ENCODE results near the gene MAGI2. TPM values are rescaled to one million over a fixed set of nuclear protein-coding genes. Genes with fewer than 3 reads are reported as not detected.

Gene MAGI2
- polyA plus RNA-seq, 3 donors, result 0.03 to 0.11 TPM; not detected in 1

DNA sequence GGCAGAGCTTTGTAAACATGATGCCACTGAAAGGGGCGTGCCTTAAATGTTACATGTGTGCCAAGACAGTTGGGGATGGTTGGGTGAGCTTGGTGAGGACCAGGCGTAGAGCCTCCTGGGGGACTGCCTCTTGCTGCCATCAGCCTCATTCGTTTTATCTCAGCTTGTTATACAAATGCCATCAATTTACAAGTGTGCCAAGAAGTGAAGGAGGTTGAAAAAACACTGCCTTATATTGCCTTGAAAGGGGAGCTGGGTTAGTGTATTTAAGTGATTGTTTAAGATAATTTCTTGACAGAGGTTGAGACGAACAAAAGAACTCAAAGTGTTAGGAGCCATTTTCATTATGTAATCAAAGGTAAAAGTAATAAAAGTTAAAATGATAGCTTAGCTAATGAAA, 1300.2 kb downstream of the MAGI2 start:
- intact Hi-C loops (cut with micrococcal nuclease), result no loop called here
- H3K9me3 ChIP-seq (replicated peaks in 1 of 2; ENCODE audit: control insufficient read depth in 1 of 2, insufficient read depth in 1 of 2, low read length in 2 of 2), result no peaks in the 10 kb centered on the region
- no peak for DNase-seq
- no peaks in the 10 kb centered on the region for H4K20me1 ChIP-seq (ENCODE audit: insufficient read depth, low read length)
- Mint-ChIP-seq H3K27ac (no peak overlapping the region), H3K4me3 (no peak overlapping the region), H3K9me3 (peaks cover 0 to 8% (median 0%) of the 10 kb centered on the region in 7 donors), H3K27me3 (ENCODE audit: low read depth in 3 of 3) (peaks cover 0 to 2% (median 0%) of the 10 kb centered on the region in 3 donors), H3K36me3 (no peaks in the 10 kb centered on the region), H3K4me1 (no peaks in the 10 kb centered on the region)
- H3K79me2 ChIP-seq (ENCODE audit: insufficient read depth, low read length), result no peaks in the 10 kb centered on the region
- no peaks in the 10 kb centered on the region for H3K36me3 ChIP-seq (replicated peaks in 1 of 2; ENCODE audit: control insufficient read depth in 1 of 2, insufficient read depth in 2 of 2, low read length in 2 of 2)
- no peak overlapping the region for H2AFZ ChIP-seq (ENCODE audit: insufficient read depth, low read depth, low read length, poor library complexity, severe bottlenecking)
- H3K9ac ChIP-seq (ENCODE audit: insufficient read depth, low read length, poor library complexity, severe bottlenecking), result no peak overlapping the region
- H3K4me2 ChIP-seq (replicated peaks; ENCODE audit: extremely low read depth, low read length, poor library complexity, severe bottlenecking), result no peak overlapping the region
- H3K27me3 ChIP-seq (ENCODE audit: control insufficient read depth in 2 of 2, insufficient read depth in 2 of 2, low read length in 2 of 2), result no peaks in the 10 kb centered on the region
- H3K27ac ChIP-seq (ENCODE audit: low read depth in 1 of 2, low read length in 2 of 2), result no peak overlapping the region
- H3K4me3 ChIP-seq (replicated peaks in 1 of 3; ENCODE audit: low read depth in 2 of 3, low read length in 3 of 3), result no peak overlapping the region
- TF ChIP-seq, protein P1, sequence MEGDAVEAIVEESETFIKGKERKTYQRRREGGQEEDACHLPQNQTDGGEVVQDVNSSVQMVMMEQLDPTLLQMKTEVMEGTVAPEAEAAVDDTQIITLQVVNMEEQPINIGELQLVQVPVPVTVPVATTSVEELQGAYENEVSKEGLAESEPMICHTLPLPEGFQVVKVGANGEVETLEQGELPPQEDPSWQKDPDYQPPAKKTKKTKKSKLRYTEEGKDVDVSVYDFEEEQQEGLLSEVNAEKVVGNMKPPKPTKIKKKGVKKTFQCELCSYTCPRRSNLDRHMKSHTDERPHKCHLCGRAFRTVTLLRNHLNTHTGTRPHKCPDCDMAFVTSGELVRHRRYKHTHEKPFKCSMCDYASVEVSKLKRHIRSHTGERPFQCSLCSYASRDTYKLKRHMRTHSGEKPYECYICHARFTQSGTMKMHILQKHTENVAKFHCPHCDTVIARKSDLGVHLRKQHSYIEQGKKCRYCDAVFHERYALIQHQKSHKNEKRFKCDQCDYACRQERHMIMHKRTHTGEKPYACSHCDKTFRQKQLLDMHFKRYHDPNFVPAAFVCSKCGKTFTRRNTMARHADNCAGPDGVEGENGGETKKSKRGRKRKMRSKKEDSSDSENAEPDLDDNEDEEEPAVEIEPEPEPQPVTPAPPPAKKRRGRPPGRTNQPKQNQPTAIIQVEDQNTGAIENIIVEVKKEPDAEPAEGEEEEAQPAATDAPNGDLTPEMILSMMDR (IDR thresholded peaks at IDR 0.05), result no peak
- no peaks in the 10 kb centered on the region for H3K4me1 ChIP-seq (ENCODE audit: control insufficient read depth in 1 of 2, insufficient read depth in 2 of 2, low read length in 2 of 2)
- 60% methylated on average over 1 of the region's 4 CpGs for WGBS (ENCODE audit: insufficient coverage)

DNA sequence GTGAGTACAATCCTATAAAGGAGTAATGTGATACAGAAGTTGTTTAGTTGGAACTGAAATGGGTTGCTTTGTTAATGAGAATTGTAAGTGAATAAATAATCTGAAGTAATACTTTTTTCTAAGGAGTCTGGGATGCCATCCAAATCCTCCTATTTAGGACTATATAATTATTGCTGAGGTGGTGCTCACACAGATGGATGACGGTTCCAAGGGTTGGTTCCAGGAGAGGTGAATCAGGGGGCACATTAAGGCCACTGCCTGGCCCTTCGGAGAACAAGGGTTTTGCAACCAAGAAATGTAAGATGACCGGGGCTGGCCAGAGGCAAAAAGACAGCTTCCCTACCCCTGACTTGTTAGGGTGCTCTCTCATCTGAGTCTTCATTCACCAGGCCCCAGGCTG, 1302.2 kb downstream of the MAGI2 start:
- Histone ChIP-seq H3K36me3 (replicated peaks in 1 of 2; ENCODE audit: control insufficient read depth in 1 of 2, insufficient read depth in 2 of 2, low read length in 2 of 2) (no peaks in the 10 kb centered on the region), H3K79me2 (ENCODE audit: insufficient read depth, low read length) (no peaks in the 10 kb centered on the region), H4K20me1 (ENCODE audit: insufficient read depth, low read length) (no peaks in the 10 kb centered on the region), H3K9ac (ENCODE audit: insufficient read depth, low read length, poor library complexity, severe bottlenecking) (no peak overlapping the region), H3K27ac (ENCODE audit: low read depth in 1 of 2, low read length in 2 of 2) (no peak overlapping the region), H3K4me2 (replicated peaks; ENCODE audit: extremely low read depth, low read length, poor library complexity, severe bottlenecking) (no peak overlapping the region), H3K4me3 (replicated peaks in 1 of 3; ENCODE audit: low read depth in 2 of 3, low read length in 3 of 3) (no peak overlapping the region), H3K27me3 (ENCODE audit: control insufficient read depth in 2 of 2, insufficient read depth in 2 of 2, low read length in 2 of 2) (no peaks in the 10 kb centered on the region), H3K9me3 (replicated peaks in 1 of 2; ENCODE audit: control insufficient read depth in 1 of 2, insufficient read depth in 1 of 2, low read length in 2 of 2) (no peaks in the 10 kb centered on the region), H2AFZ (ENCODE audit: insufficient read depth, low read depth, low read length, poor library complexity, severe bottlenecking) (no peak overlapping the region), H3K4me1 (ENCODE audit: control insufficient read depth in 1 of 2, insufficient read depth in 2 of 2, low read length in 2 of 2) (no peaks in the 10 kb centered on the region)
- intact Hi-C loops (cut with micrococcal nuclease), result no loop called here
- Mint-ChIP-seq H3K27me3 (ENCODE audit: low read depth in 3 of 3) (peaks cover 0 to 2% (median 0%) of the 10 kb centered on the region in 3 donors), H3K4me1 (no peaks in the 10 kb centered on the region), H3K9me3 (peaks cover 0 to 7% (median 0%) of the 10 kb centered on the region in 7 donors), H3K4me3 (no peak overlapping the region), H3K27ac (no peak overlapping the region), H3K36me3 (no peaks in the 10 kb centered on the region)
- TF ChIP-seq, protein P1 (IDR thresholded peaks at IDR 0.05), result no peak
- WGBS (ENCODE audit: insufficient coverage), result 89% methylated on average over 2 of the region's 3 CpGs
- no peak for DNase-seq

All from CD14-positive monocyte (primary cell).